Sigmoid colon (tissue), 3 donors: ENCODE measurements around the gene DEF6.

Experiments
- CTCF ChIP-seq, 4 experiments: fragments of 450-650 bp in 3 of 4; fragments of 200-600 bp in 1 of 4; IDR thresholded peaks; one replicate each; pipeline ENCODE4 v1.5.1; 2016 to 2019; ENCODE audit warnings: antibody characterized with exemption in 4 of 4, mild to moderate bottlenecking in 3 of 4, moderate library complexity in 2 of 4
- POLR2A ChIP-seq, 2 donors: fragments of 450-650 bp; IDR thresholded peaks; one replicate each; pipeline ENCODE4 v1.6.1; 2016; ENCODE audit warnings: antibody characterized with exemption in 2 of 2, mild to moderate bottlenecking in 2 of 2, moderate library complexity in 2 of 2

DNA sequence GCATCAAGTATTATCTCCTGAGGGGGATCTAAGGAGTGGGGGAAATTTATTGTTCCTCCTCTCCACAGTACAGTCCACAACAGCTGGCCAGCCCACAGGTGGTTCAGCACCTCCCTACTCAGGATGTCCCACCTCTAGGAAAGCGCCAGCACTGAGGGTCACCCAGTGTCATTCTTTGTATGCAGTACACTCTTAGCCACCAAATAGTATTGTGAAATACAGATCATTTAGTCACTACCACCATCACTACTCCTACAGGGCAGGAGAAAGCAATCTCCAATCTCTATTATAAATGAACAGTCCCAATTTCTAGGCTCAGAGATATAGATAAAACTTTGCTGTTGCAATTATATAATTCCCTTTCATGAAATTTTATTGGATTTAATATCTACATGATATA lies 44.4 kb upstream of the DEF6 start:
- TF ChIP-seq CTCF (IDR thresholded peaks at IDR 0.05), result no peak
- TF ChIP-seq POLR2A (IDR thresholded peaks at IDR 0.05), result no peak
